A549 (cell line): ENCODE measurements around the gene TMTC2. TPM values are rescaled to one million over a fixed set of nuclear protein-coding genes. Genes with fewer than 3 reads are reported as not detected.

Experiments used
- ATAC-seq, 2 experiments: fragments of 200-7000 bp in 1 of 2; fragments of >200 bp in 1 of 2; cut with Nextera tagmentation in 1 of 2; cut with Tn5 transposase in 1 of 2; 3 replicates each; pipeline versions ENCODE4 v1.8.0 to v1.9.1; 2018 to 2020; ENCODE audit warnings: mild to moderate bottlenecking in 1 of 2, moderate library complexity in 1 of 2
- CTCF ChIA-PET: fragments of 300-600 bp; sonication (Branson Sonifier 250); formaldehyde crosslinking; extraction: SDS; loops from one replicate; lab custom pipeline; 2021; ENCODE audit warnings: antibody characterized with exemption, inconsistent platforms; lab: Yijun Ruan, JAX
- POLR2A ChIA-PET: fragments of 350-600 bp; formaldehyde crosslinking; extraction: SDS; loops from one replicate; lab custom pipeline; 2021; ENCODE audit warnings: antibody characterized with exemption, inconsistent platforms; lab: Yijun Ruan, JAX
- DNase-seq, 2 experiments: peaks; one replicate each; pipeline versions ENCODE4 v3.0.0 to v3.0.0-alpha.2; 2011 to 2016; ENCODE audit warnings: low read depth in 1 of 2, low spot score in 1 of 2
- FAIRE-seq: peaks from 2 replicates; lab custom pipeline; 2011; peaks lifted over from hg19 to GRCh38; lab: Jason Lieb, UNC
- H3K27ac ChIP-seq, 2 experiments: fragments of >200 bp; sonication (Bioruptor Twin); formaldehyde crosslinking; 3 replicates each; pipeline ENCODE4 v1.5.1; 2016 to 2017
- H3K4me1 ChIP-seq: fragments of >200 bp; sonication (Bioruptor Twin); formaldehyde crosslinking; 3 replicates; pipeline ENCODE4 v1.6.1; 2016
- H3K4me2 ChIP-seq: fragments of >200 bp; sonication (Bioruptor Twin); formaldehyde crosslinking; 3 replicates; pipeline ENCODE4 v1.6.1; 2016
- H3K4me3 ChIP-seq: fragments of >200 bp; sonication (Bioruptor Twin); formaldehyde crosslinking; 3 replicates; pipeline ENCODE4 v1.5.1; 2016
- H3K9me3 ChIP-seq: fragments of >200 bp; sonication (Bioruptor Twin); formaldehyde crosslinking; 3 replicates; pipeline ENCODE4 v1.6.1; 2016
- BHLHE40 ChIP-seq: IDR thresholded peaks from 2 replicates; pipeline ENCODE4 v1.6.1; 2012; ENCODE audit warnings: low read depth, low read length, inconsistent platforms
- CBX8 ChIP-seq: fragments of 200-600 bp; sonication (generic); IDR thresholded peaks from 2 replicates; pipeline ENCODE4 v1.6.1; 2016
- EP300 ChIP-seq, 2 experiments: fragments of >200 bp; sonication (Bioruptor Twin); formaldehyde crosslinking; IDR thresholded peaks; 2 replicates in 1 of 2; 3 replicates in 1 of 2; pipeline ENCODE4 v1.6.1; 2016 to 2017
- FOSB ChIP-seq: fragments of 250-450 bp; sonication (Bioruptor Pico); IDR thresholded peaks from 2 replicates; pipeline ENCODE4 v1.5.0; 2020; ENCODE audit warnings: mild to moderate bottlenecking, moderate library complexity
- FOXS1 ChIP-seq: fragments of 250-450 bp; sonication (Bioruptor Pico); IDR thresholded peaks from 2 replicates; pipeline ENCODE4 v1.5.0; 2020; ENCODE audit warnings: mild to moderate bottlenecking, moderate library complexity
- HDAC2 ChIP-seq: fragments of 200-600 bp; sonication (generic); IDR thresholded peaks from 2 replicates; pipeline ENCODE4 v1.6.1; 2016
- HEYL ChIP-seq: fragments of 250-450 bp; sonication (Bioruptor Pico); IDR thresholded peaks from 2 replicates; pipeline ENCODE4 v1.8.0; 2021; ENCODE audit warnings: mild to moderate bottlenecking, moderate library complexity
- HOXB5 ChIP-seq: fragments of 250-450 bp; sonication (Bioruptor Pico); IDR thresholded peaks from 2 replicates; pipeline ENCODE4 v1.5.0; 2020; ENCODE audit warnings: mild to moderate bottlenecking, moderate library complexity
- JUNB ChIP-seq: fragments of >200 bp; sonication (Bioruptor Twin); formaldehyde crosslinking; IDR thresholded peaks from 2 replicates; pipeline ENCODE4 v1.6.1; 2016
- KDM1A ChIP-seq: fragments of 200-600 bp; sonication (generic); IDR thresholded peaks from 2 replicates; pipeline ENCODE4 v1.6.1; 2016; ENCODE audit warnings: low read depth, mild to moderate bottlenecking
- MAZ ChIP-seq: fragments of 150-350 bp; IDR thresholded peaks from 2 replicates; pipeline ENCODE4 v1.6.1; 2014; ENCODE audit warnings: antibody characterized with exemption, low read depth, low read length, borderline replicate concordance
- NFE2L2 ChIP-seq: fragments of 150-350 bp; conservative IDR thresholded peaks from 2 replicates; pipeline ENCODE4 v1.6.1; 2014; ENCODE audit warnings: low read length
- PHF8 ChIP-seq: fragments of 200-600 bp; sonication (generic); IDR thresholded peaks from 2 replicates; pipeline ENCODE4 v1.6.1; 2016; ENCODE audit warnings: low read depth, mild to moderate bottlenecking, antibody characterized with exemption, moderate library complexity, borderline replicate concordance
- POLR2AphosphoS2 ChIP-seq: conservative IDR thresholded peaks from 2 replicates; pipeline ENCODE4 v1.6.1; 2012; ENCODE audit warnings: low read length, improper control_type of control experiment, inconsistent platforms
- RAD21 ChIP-seq, 2 experiments: fragments of >200 bp in 1 of 2; sonication (Bioruptor Twin) in 1 of 2; formaldehyde crosslinking in 1 of 2; IDR thresholded peaks in 1 of 2; conservative IDR thresholded peaks in 1 of 2; 2 replicates in 1 of 2; 3 replicates in 1 of 2; pipeline ENCODE4 v1.6.1; 2012 to 2018; ENCODE audit warnings: inconsistent platforms in 1 of 2
- RARB ChIP-seq: fragments of 250-450 bp; sonication (Bioruptor Pico); IDR thresholded peaks from 2 replicates; pipeline ENCODE4 v1.8.0; 2021; ENCODE audit warnings: mild to moderate bottlenecking, moderate library complexity
- RFX5 ChIP-seq: fragments of 450-650 bp; IDR thresholded peaks from 2 replicates; pipeline ENCODE4 v1.7.1; 2014; ENCODE audit warnings: antibody characterized with exemption, mild to moderate bottlenecking, moderate library complexity
- WGBS: methylation state at CpG from one replicate; pipeline ENCODE4 v1.1.6; 2017; ENCODE audit errors: missing lambda C conversion rate; 5-methylcytosine and 5-hydroxymethylcytosine counted together
- polyA plus RNA-seq, 4 experiments: library from polyadenylated mRNA; depleted of rRNA in 3 of 4; stranded (reverse); fragments of >200 nt; fragmentation: RNase III in 1 of 4; extraction: RNeasy Plus Mini Kit Qiagen cat#74134 plus additional on column Dnase treatment in 1 of 4; gene quantifications; 2 replicates in 3 of 4; 3 replicates in 1 of 4; pipeline ENCODE4 v1.2.3, GENCODE V29; 2011 to 2017
- TF ChIP-seq, protein P1 (sequence below): fragments of >200 bp; sonication (Bioruptor Twin); formaldehyde crosslinking; IDR thresholded peaks from 3 replicates; pipeline ENCODE4 v1.5.1; 2016
- TF ChIP-seq, protein P2 (sequence below): fragments of 200-600 bp; sonication (generic); IDR thresholded peaks from 2 replicates; pipeline ENCODE4 v1.6.1; 2016; ENCODE audit warnings: antibody characterized with exemption, mild to moderate bottlenecking, moderate library complexity
- TF ChIP-seq, protein P3 (sequence below): fragments of 250-450 bp; sonication (Bioruptor Pico); IDR thresholded peaks from 2 replicates; pipeline ENCODE4 v1.5.0; 2020; ENCODE audit warnings: low read depth, mild to moderate bottlenecking, moderate library complexity
- TF ChIP-seq, protein P4 (sequence below): fragments of 450-650 bp; IDR thresholded peaks from 2 replicates; pipeline ENCODE4 v1.6.1; 2014; ENCODE audit warnings: antibody characterized with exemption
- TF ChIP-seq, protein P5 (sequence below): IDR thresholded peaks from 2 replicates; pipeline ENCODE4 v1.6.1; 2012; ENCODE audit warnings: low read depth, borderline replicate concordance

The TMTC2 gene
- polyA plus RNA-seq, 2 of the 4 experiments (the other 2 are of a cell fraction), result 1.8 to 5.3 TPM

DNA sequence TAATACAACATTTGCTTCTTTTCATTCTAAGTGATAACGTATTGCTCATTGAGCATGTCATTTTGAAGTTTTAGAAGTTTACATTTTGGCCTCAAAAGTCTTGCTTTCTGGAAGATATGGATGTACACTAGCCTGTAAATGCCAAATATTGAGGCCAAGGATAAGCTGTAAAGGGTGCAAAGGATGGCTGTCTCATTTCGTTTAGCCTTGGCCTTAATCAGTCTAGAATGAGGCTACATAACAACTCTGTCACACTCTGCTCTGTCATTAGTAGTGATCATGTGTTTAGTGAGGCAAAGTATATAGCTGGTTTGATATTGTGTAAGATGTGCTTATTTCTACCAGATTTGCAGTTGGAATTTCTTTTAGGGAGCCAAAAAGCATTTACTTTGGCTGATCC is 344.5 kb downstream of the TMTC2 start (continued):
- TF ChIP-seq RAD21 (conservative IDR thresholded peaks at IDR 0.05 in 1 of 2, IDR thresholded peaks at IDR 0.05 in 1 of 2), result no peak
- TF ChIP-seq RFX5, result no peak
- TF ChIP-seq, protein P1, sequence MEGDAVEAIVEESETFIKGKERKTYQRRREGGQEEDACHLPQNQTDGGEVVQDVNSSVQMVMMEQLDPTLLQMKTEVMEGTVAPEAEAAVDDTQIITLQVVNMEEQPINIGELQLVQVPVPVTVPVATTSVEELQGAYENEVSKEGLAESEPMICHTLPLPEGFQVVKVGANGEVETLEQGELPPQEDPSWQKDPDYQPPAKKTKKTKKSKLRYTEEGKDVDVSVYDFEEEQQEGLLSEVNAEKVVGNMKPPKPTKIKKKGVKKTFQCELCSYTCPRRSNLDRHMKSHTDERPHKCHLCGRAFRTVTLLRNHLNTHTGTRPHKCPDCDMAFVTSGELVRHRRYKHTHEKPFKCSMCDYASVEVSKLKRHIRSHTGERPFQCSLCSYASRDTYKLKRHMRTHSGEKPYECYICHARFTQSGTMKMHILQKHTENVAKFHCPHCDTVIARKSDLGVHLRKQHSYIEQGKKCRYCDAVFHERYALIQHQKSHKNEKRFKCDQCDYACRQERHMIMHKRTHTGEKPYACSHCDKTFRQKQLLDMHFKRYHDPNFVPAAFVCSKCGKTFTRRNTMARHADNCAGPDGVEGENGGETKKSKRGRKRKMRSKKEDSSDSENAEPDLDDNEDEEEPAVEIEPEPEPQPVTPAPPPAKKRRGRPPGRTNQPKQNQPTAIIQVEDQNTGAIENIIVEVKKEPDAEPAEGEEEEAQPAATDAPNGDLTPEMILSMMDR, result no peak

DNA sequence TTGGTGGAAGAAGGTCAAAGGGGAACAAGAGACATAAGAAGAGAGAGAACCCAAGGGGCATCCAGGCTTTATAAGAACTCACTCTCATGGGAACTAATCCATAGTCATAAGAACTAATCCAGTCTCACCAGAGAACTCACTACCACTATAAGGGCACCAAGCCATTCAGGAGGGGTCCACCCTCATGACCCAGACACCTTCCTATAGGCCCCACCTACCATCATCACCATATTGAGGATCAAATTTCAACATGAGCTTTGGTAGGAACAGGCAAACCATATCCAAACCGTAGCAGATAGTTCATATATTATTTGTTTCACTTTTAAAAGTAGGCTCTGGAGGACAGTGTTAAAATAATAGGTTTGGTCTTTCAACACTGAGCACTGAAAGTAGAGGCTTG is 350.1 kb downstream of the TMTC2 start:
- FAIRE-seq, result no peak
- no peak for TF ChIP-seq HEYL (CRISPR knock-in tag)
- TF ChIP-seq RFX5, result no peak
- TF ChIP-seq, protein P2, sequence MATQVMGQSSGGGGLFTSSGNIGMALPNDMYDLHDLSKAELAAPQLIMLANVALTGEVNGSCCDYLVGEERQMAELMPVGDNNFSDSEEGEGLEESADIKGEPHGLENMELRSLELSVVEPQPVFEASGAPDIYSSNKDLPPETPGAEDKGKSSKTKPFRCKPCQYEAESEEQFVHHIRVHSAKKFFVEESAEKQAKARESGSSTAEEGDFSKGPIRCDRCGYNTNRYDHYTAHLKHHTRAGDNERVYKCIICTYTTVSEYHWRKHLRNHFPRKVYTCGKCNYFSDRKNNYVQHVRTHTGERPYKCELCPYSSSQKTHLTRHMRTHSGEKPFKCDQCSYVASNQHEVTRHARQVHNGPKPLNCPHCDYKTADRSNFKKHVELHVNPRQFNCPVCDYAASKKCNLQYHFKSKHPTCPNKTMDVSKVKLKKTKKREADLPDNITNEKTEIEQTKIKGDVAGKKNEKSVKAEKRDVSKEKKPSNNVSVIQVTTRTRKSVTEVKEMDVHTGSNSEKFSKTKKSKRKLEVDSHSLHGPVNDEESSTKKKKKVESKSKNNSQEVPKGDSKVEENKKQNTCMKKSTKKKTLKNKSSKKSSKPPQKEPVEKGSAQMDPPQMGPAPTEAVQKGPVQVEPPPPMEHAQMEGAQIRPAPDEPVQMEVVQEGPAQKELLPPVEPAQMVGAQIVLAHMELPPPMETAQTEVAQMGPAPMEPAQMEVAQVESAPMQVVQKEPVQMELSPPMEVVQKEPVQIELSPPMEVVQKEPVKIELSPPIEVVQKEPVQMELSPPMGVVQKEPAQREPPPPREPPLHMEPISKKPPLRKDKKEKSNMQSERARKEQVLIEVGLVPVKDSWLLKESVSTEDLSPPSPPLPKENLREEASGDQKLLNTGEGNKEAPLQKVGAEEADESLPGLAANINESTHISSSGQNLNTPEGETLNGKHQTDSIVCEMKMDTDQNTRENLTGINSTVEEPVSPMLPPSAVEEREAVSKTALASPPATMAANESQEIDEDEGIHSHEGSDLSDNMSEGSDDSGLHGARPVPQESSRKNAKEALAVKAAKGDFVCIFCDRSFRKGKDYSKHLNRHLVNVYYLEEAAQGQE, result no peak
- TF ChIP-seq NFE2L2, result no peak
- TF ChIP-seq FOXS1 (CRISPR knock-in tag), result no peak
- no peak for TF ChIP-seq EP300 (IDR thresholded peaks at IDR 0.05)
- TF ChIP-seq FOSB (CRISPR knock-in tag), result no peak
- TF ChIP-seq PHF8, result no peak
- TF ChIP-seq, protein P3, sequence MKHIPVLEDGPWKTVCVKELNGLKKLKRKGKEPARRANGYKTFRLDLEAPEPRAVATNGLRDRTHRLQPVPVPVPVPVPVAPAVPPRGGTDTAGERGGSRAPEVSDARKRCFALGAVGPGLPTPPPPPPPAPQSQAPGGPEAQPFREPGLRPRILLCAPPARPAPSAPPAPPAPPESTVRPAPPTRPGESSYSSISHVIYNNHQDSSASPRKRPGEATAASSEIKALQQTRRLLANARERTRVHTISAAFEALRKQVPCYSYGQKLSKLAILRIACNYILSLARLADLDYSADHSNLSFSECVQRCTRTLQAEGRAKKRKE (CRISPR knock-in tag), result no peak
- TF ChIP-seq, all 56 proteins: peak for 0
- H3K4me3 ChIP-seq, result no peak overlapping the region
- H3K9me3 ChIP-seq, result no peaks in the 10 kb centered on the region
- no peak overlapping the region for H3K4me2 ChIP-seq
- H3K4me1 ChIP-seq, result no peaks in the 10 kb centered on the region
- CTCF ChIA-PET, result no interaction called here
- 37% methylated on average over 1 of the region's 1 CpG for WGBS
- ATAC-seq (no peak), DNase-seq (no peak)
- POLR2A ChIA-PET, result no interaction called here
- no peak overlapping the region for H3K27ac ChIP-seq

DNA sequence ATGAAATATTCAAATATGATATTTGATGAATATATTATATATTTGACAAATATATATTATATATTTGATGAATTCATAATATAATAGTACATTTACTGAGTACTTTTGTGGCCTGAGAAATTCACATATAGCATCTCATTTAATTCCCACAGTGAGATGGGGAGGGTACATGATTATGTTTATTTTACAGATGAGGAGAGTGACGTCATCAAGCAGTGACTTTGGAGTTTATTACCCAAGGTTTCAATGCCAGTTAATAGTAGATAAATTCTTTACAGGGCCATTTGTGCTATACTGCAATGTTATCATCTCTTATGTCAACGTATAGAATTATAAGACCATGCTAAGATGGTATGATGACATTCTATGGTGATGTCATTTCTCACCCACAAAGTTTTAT is 352.7 kb downstream of the TMTC2 start:
- no peaks in the 10 kb centered on the region for H3K4me1 ChIP-seq
- no peaks in the 10 kb centered on the region for H3K9me3 ChIP-seq
- CTCF ChIA-PET, result no interaction called here
- H3K4me3 ChIP-seq, result no peak overlapping the region
- DNase-seq, result no peak
- no peak overlapping the region for H3K27ac ChIP-seq
- TF ChIP-seq KDM1A (no peak), HOXB5 (CRISPR knock-in tag) (no peak), EP300 (IDR thresholded peaks at IDR 0.05) (no peak), RARB (CRISPR knock-in tag) (no peak), BHLHE40 (no peak), JUNB (no peak), RAD21 (conservative IDR thresholded peaks at IDR 0.05 in 1 of 2, IDR thresholded peaks at IDR 0.05 in 1 of 2) (no peak), POLR2AphosphoS2 (no peak), PHF8 (no peak), FOXS1 (CRISPR knock-in tag) (no peak), MAZ (no peak), RFX5 (no peak), CBX8 (no peak), HDAC2 (no peak)
- TF ChIP-seq, protein P4, sequence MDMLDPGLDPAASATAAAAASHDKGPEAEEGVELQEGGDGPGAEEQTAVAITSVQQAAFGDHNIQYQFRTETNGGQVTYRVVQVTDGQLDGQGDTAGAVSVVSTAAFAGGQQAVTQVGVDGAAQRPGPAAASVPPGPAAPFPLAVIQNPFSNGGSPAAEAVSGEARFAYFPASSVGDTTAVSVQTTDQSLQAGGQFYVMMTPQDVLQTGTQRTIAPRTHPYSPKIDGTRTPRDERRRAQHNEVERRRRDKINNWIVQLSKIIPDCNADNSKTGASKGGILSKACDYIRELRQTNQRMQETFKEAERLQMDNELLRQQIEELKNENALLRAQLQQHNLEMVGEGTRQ, result no peak
- TF ChIP-seq, protein P3 (CRISPR knock-in tag), result no peak
- TF ChIP-seq, protein P5, sequence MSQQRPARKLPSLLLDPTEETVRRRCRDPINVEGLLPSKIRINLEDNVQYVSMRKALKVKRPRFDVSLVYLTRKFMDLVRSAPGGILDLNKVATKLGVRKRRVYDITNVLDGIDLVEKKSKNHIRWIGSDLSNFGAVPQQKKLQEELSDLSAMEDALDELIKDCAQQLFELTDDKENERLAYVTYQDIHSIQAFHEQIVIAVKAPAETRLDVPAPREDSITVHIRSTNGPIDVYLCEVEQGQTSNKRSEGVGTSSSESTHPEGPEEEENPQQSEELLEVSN, result no peak
- FAIRE-seq, result no peak
- WGBS, result 42% methylated on average over 2 of the region's 2 CpGs
- POLR2A ChIA-PET, result no interaction called here
- no peak for ATAC-seq
- no peak overlapping the region for H3K4me2 ChIP-seq
